Peyer's patch (tissue), 4 donors: ENCODE measurements around the gene SNAPC3. TPM values are rescaled to one million over a fixed set of nuclear protein-coding genes. Genes with fewer than 3 reads are reported as not detected.

Source experiments
- DNase-seq, 3 donors: peaks; one replicate each; pipeline ENCODE4 v3.0.0-alpha.2; 2017 to 2019
- H3K27ac ChIP-seq, 4 donors: fragments of 200-600 bp; sonication (generic); one replicate each; pipeline ENCODE4 v1.5.1; 2016 to 2019
- H3K27me3 ChIP-seq, 2 donors: fragments of 200-600 bp; sonication (generic); one replicate each; pipeline ENCODE4 v1.5.1; 2019
- H3K36me3 ChIP-seq, 3 donors: fragments of 200-600 bp; sonication (generic); one replicate each; pipeline ENCODE4 v1.5.1; 2016 to 2019
- H3K4me1 ChIP-seq, 4 donors: fragments of 200-600 bp; sonication (generic); one replicate each; pipeline ENCODE4 v1.5.1; 2016 to 2019
- H3K4me3 ChIP-seq, 4 donors: fragments of 200-600 bp; sonication (generic); 1 replicate in 3 of 4; 2 replicates in 1 of 4; pipeline ENCODE4 v1.5.1; 2016 to 2019; ENCODE audit warnings: mild to moderate bottlenecking in 1 of 4
- H3K9me3 ChIP-seq, 4 donors: fragments of 200-600 bp; sonication (generic); one replicate each; pipeline ENCODE4 v1.5.1; 2016 to 2019; ENCODE audit warnings: mild to moderate bottlenecking in 1 of 4
- POLR2A ChIP-seq, 2 donors: fragments of 450-650 bp; IDR thresholded peaks; one replicate each; pipeline ENCODE4 v1.5.1; 2017; ENCODE audit warnings: antibody characterized with exemption in 2 of 2, mild to moderate bottlenecking in 2 of 2, moderate library complexity in 2 of 2
- total RNA-seq, 4 donors: library from RNA; depleted of rRNA; stranded (reverse); fragments of >200 nt; gene quantifications; one replicate each; pipeline ENCODE4 v1.1.0, GENCODE V29; 2016
- TF ChIP-seq, protein P1 (sequence below), 6 experiments: fragments of 450-650 bp in 4 of 6; fragments of 200-600 bp in 2 of 6; sonication (generic) in 1 of 6; IDR thresholded peaks; one replicate each; pipeline ENCODE4 v1.5.1; 2017 to 2019; ENCODE audit warnings: antibody characterized with exemption in 6 of 6, mild to moderate bottlenecking in 3 of 6, moderate library complexity in 1 of 6

SNAPC3 gene
- total RNA-seq, 4 donors from 2014 or later: 42.9 to 72.2 (median 61.3) TPM

DNA sequence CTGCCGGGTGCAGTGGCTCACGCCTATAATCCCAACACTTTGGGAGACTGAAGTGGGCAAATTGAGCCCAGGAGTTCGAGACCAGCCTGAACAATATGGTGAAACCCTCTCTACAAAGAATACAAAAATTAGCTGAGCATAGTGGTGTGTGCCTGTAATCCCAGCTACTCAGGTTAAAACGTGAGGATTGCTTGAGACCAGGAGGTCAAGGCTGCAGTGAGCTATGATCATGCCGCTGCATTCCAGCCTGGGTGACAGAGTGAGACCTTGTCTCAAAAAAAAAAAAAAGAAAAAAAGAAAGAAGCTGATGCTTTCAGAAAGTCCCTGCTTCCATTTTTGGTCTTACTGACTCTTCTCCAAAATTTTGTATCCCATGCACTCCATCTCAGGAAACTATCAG, 31.3 kb downstream of the SNAPC3 start:
- Histone ChIP-seq H3K9me3 (no peaks in the 10 kb centered on the region), H3K27me3 (no peaks in the 10 kb centered on the region), H3K4me1 (no peaks in the 10 kb centered on the region), H3K4me3 (no peak overlapping the region), H3K36me3 (peaks cover 0 to 92% (median 0%) of the 10 kb centered on the region in 3 donors), H3K27ac (no peak overlapping the region)
- no peak for DNase-seq
- TF ChIP-seq POLR2A (IDR thresholded peaks at IDR 0.05): no peak
- TF ChIP-seq, protein P1, sequence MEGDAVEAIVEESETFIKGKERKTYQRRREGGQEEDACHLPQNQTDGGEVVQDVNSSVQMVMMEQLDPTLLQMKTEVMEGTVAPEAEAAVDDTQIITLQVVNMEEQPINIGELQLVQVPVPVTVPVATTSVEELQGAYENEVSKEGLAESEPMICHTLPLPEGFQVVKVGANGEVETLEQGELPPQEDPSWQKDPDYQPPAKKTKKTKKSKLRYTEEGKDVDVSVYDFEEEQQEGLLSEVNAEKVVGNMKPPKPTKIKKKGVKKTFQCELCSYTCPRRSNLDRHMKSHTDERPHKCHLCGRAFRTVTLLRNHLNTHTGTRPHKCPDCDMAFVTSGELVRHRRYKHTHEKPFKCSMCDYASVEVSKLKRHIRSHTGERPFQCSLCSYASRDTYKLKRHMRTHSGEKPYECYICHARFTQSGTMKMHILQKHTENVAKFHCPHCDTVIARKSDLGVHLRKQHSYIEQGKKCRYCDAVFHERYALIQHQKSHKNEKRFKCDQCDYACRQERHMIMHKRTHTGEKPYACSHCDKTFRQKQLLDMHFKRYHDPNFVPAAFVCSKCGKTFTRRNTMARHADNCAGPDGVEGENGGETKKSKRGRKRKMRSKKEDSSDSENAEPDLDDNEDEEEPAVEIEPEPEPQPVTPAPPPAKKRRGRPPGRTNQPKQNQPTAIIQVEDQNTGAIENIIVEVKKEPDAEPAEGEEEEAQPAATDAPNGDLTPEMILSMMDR (IDR thresholded peaks at IDR 0.05): no peak

DNA sequence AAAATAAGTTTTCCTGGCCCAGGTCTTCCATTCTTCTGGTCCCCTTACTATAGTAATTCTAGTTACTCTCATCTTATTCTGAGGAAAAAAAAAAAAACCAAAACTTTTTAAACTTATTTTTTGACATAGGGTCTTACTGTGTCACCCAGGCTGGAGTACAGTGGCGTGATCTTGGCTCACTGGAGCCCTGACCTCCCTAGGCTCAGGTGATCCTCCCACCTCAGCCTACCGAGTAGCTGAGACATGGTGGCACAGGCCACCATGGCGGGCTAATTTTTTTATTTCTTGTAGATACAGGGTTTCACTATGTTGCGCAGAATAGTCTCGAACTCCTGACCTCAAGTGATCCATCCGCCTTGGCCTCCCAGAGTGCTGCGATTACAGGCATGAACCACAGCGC, 38.4 kb downstream of the SNAPC3 start:
- Histone ChIP-seq H3K27ac (no peak overlapping the region), H3K4me1 (no peaks in the 10 kb centered on the region), H3K27me3 (no peaks in the 10 kb centered on the region), H3K4me3 (no peak overlapping the region), H3K9me3 (no peaks in the 10 kb centered on the region), H3K36me3 (peaks cover 0 to 94% (median 0%) of the 10 kb centered on the region in 3 donors)
- DNase-seq: no peak
- no peak for TF ChIP-seq POLR2A (IDR thresholded peaks at IDR 0.05)
- TF ChIP-seq, protein P1 (IDR thresholded peaks at IDR 0.05): no peak

DNA sequence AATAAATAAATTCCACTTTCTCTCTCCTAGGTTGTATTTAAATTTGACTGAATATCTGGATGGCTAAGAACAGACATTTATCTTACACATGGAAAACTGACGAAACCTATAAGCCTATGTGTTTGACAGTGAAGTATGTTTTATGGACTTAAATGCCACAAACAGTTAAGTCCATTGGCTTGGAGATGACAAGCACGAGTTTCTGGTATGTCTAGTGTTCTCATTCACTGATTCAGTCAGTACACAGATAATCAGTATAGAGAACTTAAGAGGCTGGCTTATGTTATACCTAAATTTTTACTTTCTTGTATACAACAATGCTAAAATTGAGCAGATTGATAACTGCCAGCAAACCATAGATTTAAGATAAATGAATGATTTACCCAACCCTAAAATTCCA, 38.9 kb downstream of the SNAPC3 start:
- no peak overlapping the region for H3K4me3 ChIP-seq
- no peak for DNase-seq
- H3K27ac ChIP-seq: no peak overlapping the region
- TF ChIP-seq, protein P1 (IDR thresholded peaks at IDR 0.05): no peak
- TF ChIP-seq POLR2A (IDR thresholded peaks at IDR 0.05): no peak
- H3K36me3 ChIP-seq: peaks cover 0 to 94% (median 0%) of the 10 kb centered on the region in 3 donors
- no peaks in the 10 kb centered on the region for H3K9me3 ChIP-seq
- H3K27me3 ChIP-seq: no peaks in the 10 kb centered on the region
- H3K4me1 ChIP-seq: no peaks in the 10 kb centered on the region

DNA sequence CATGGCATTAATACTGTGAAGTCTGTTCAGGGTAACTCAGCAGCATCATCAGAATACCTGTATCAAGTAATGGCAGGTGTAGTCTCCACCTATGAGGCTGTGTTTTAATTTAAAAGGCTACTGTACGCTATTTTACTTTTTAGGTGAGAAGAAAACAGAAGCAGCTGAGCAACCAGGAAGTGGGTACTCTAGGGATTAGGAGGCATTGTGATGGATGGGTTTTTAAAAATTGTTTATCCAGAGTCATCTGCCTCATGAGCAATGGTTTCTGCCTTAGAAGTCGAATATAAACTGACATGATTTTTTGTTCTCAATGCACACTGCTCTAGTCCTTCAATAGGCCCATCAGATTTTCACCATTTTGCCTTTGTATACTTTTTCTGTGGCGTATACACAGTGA, 45.5 kb downstream of the SNAPC3 start:
- Histone ChIP-seq H3K27me3 (no peaks in the 10 kb centered on the region), H3K4me3 (no peak overlapping the region), H3K4me1 (no peaks in the 10 kb centered on the region), H3K27ac (no peak overlapping the region), H3K36me3 (peaks cover 0 to 59% (median 0%) of the 10 kb centered on the region in 3 donors), H3K9me3 (no peaks in the 10 kb centered on the region)
- DNase-seq: no peak
- TF ChIP-seq, protein P1 (IDR thresholded peaks at IDR 0.05): no peak
- no peak for TF ChIP-seq POLR2A (IDR thresholded peaks at IDR 0.05)

DNA sequence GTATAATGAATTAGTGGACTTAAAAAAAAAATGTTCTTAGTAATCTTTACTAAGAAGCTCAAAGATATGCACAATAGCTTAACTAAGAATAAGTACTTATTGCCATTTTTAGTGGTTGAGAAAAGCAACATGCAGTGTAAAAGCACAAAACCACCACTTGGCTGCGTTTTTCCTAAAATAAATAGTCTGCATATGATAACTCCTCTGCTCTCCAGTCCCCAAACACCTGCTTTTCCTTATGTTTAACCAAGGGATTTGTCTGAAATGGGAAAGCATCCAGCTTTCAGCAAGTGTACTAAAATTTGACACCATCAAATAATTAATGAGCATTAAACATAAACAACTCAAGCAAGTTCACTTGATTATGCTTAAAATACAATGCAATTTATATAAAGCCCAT, 46.7 kb downstream of the SNAPC3 start:
- DNase-seq: no peak
- no peak overlapping the region for H3K4me3 ChIP-seq
- no peak overlapping the region for H3K27ac ChIP-seq
- H3K36me3 ChIP-seq: peaks cover 0 to 54% (median 0%) of the 10 kb centered on the region in 3 donors
- TF ChIP-seq POLR2A (IDR thresholded peaks at IDR 0.05): no peak
- TF ChIP-seq, protein P1 (IDR thresholded peaks at IDR 0.05): no peak
- no peaks in the 10 kb centered on the region for H3K27me3 ChIP-seq
- no peaks in the 10 kb centered on the region for H3K4me1 ChIP-seq
- no peaks in the 10 kb centered on the region for H3K9me3 ChIP-seq

DNA sequence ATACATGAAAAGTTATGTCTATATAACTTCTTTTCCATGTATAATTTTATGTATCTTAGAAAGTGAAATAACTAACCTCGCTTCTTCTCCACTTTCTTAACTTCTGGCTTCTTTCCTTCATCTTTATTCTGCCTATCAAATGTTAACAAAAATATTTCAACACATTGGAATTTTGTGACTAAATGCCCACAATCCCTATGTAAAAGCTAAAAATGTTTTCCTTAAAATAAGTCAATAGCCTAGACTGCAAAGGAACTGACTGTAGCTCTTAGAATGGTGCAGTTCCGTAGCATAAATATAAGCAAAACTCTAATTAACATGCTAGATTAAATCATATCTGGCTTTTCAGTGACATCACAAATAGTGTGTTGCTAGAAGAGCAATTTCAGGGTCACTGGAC, 47.2 kb downstream of the SNAPC3 start:
- TF ChIP-seq POLR2A (IDR thresholded peaks at IDR 0.05): no peak
- TF ChIP-seq, protein P1 (IDR thresholded peaks at IDR 0.05): no peak
- peaks cover 0 to 49% (median 0%) of the 10 kb centered on the region in 3 donors for H3K36me3 ChIP-seq
- H3K4me3 ChIP-seq: no peak overlapping the region
- H3K4me1 ChIP-seq: no peaks in the 10 kb centered on the region
- no peaks in the 10 kb centered on the region for H3K9me3 ChIP-seq
- no peaks in the 10 kb centered on the region for H3K27me3 ChIP-seq
- no peak for DNase-seq
- H3K27ac ChIP-seq: no peak overlapping the region
